GM21390 (cell line): ENCODE data around the gene IPO13.

Source experiments
- ATAC-seq: cut with Tn5 transposase; IDR thresholded peaks from one replicate; pipeline ENCODE4 v1.9.1; 2021; ENCODE audit not compliant: unreplicated experiment

IPO13 gene

GRCh38 chr1:44010935-44011471 lies 64.3 kb downstream of the IPO13 start:
- ATAC-seq = no peak

GRCh38 chr1:44012404-44012803 lies 65.7 kb downstream of the IPO13 start:
- no peak for ATAC-seq

GRCh38 chr1:44012941-44013609 lies 66.3 kb downstream of the IPO13 start:
- no peak for ATAC-seq

GRCh38 chr1:44013949-44014348 lies 67.2 kb downstream of the IPO13 start:
- no peak for ATAC-seq

- no peak for ATAC-seq
These were observed 67.8 kb downstream of the IPO13 start for GRCh38 chr1:44014365-44015104.

- ATAC-seq = no peak
These were observed 68.5 kb downstream of the IPO13 start for GRCh38 chr1:44015206-44015605.

- no peak for ATAC-seq
These were observed 69.5 kb downstream of the IPO13 start for GRCh38 chr1:44016041-44016889.

GRCh38 chr1:44016890-44017400 lies 70.2 kb downstream of the IPO13 start:
- no peak for ATAC-seq
